Measurements from ENCODE around the gene MTA3.
"Not testable (repeated sequence)": the region's sequence is repeated elsewhere in the genome, so short reads cannot be mapped to it uniquely, and the experiment has no call there.

Gene MTA3

GRCh38 chr2:42731316-42731715 lies 162.9 kb downstream of the MTA3 start:
- not testable (repeated sequence) for DNase-seq (ENCODE audit: low read depth, low spot score)

- no peak for DNase-seq (ENCODE audit: low read depth, low spot score)
These were observed 165.4 kb downstream of the MTA3 start for GRCh38 chr2:42733852-42734251.

- peak; percentile 38 for DNase-seq (ENCODE audit: low read depth, low spot score)
These were observed 168.3 kb downstream of the MTA3 start for GRCh38 chr2:42736598-42737322.

- DNase-seq (ENCODE audit: low read depth, low spot score): no peak
These were observed 172.7 kb downstream of the MTA3 start for GRCh38 chr2:42741140-42741539.

GRCh38 chr2:42742740-42743658 lies 174.6 kb downstream of the MTA3 start:
- DNase-seq (ENCODE audit: low read depth, low spot score): no peak

DNA sequence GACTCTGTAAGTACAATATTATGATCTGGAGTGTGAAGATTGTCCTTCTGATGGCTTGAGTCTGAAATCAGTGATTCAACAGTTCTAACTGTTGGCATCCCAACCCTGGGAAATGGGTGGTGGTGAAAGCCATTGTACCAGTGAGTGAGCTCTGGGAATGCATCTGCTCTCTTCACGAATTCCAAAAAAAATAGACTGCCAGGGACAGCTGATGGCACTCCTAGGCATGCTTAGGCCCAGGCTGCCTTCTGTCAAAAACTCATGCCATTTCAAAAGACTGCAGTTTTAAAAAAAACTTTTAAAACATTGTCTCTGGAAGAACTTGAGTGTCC lies 175.2 kb downstream of the MTA3 start:
- DNase-seq (ENCODE audit: low read depth, low spot score): no peak

- DNase-seq (ENCODE audit: low read depth, low spot score): no peak
These were observed 176.2 kb downstream of the MTA3 start for GRCh38 chr2:42744545-42745082.

- no peak for DNase-seq (ENCODE audit: low read depth, low spot score)
These were observed 179.0 kb downstream of the MTA3 start for GRCh38 chr2:42747422-42747821.

GRCh38 chr2:42748840-42749239 lies 180.4 kb downstream of the MTA3 start:
- no peak for DNase-seq (ENCODE audit: low read depth, low spot score)

DNA sequence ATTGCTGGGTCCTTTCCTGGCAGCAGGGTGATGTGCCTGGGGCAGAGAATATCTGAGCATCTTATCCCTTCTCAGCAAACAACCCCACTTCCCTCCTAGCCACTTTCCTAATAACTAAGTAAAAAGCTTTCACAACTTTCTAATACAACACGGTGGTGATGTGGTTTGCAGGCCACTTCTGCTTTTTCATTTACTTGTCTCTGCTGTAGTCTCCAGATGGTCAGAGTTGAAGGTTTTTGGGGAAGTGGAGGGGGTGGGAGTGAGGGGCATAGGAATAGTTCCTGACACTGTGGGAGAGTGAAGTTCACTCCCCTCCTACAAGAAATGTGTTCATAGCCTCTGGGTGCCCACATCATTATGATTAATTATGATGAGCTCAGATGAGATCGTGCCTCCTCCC lies 183.9 kb downstream of the MTA3 start:
- no peak for DNase-seq (ENCODE audit: low read depth, low spot score)

DNA sequence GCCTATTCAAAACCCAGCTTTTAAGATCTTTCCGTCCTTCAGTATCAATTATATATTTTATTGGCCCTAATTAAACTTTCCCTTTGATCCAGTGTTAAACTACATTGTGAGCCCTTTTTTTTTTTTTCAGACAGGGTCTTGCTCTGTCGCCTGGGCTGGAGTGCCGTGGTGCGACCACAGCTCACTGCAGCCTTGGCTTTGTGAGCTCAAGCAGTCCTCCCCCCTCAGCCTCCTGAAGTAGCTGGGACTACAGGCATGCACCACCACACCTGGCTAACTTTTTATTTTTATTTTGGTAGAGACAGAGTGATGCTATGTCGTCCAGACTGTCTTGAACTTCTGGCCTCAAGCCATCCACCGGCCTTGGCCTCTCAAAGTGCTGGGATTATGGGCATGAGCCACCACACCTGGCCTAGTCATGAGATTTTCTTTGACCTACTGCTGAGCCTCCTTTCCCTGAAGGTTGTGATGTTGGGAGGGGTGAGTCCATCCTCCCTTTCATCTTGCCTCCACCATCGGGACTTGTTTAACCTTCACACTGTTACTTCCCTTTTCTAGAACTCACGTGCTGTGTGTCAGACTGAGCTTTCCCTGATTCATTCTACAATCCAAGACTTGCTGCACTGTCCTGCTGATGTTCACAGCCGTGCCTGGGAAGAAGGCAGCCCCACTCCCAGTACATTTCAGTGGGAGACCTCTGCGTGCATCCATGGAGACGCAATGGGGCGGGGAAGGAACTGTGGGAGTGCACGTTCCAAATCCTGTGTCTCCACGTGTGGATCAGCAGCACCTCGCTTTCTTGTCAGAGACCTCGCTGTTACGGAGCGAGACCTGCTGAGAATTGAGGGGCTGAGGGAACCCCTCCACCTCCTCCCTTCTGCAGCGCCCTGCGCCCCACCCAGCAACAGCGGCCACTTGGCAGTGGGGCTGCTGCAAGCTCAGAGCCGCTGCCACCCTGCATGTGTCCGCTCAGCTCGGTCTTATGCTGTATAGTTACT lies 184.7 kb downstream of the MTA3 start:
- no peak for DNase-seq (ENCODE audit: low read depth, low spot score)

DNA sequence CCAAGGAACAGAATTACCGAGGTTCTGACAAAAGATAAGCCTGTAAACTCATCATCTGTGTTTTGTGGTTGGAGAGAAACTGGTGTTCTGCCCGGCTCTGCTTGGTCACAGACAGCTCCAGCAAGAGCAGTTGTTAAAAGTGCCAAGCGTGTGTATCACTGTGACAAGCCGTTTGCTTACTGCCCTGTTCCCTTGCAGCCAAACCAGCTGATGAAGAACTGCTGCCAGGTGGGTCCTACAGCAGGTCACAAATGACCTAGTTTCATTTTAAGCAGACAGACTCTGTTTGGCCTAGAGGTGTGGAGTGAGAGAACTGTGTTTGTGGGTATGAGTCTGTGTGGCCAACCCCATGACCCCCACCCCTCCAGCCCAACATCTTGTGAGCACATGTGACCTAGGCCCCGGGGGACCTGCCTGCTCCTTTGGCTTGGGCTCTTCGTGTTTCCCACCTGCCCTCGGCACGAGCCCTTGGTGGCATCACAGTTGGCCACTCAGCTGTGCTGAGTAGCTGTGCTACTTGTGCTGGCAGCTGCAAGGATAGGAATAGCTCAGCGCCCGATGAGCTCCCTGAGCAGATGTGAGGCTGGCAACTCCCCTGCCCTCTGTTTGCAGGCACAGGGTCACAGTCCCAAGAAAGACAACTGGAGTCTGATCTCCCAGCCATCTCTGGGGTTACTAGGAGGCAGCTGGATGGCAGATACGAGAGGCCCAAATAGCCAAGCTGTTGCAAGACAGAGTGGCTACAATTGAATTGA lies 185.8 kb downstream of the MTA3 start:
- no peak for DNase-seq (ENCODE audit: low read depth, low spot score)

GRCh38 chr2:42754776-42755140 lies 186.3 kb downstream of the MTA3 start:
- DNase-seq (ENCODE audit: low read depth, low spot score): no peak

- DNase-seq (ENCODE audit: low read depth, low spot score): no peak
These were observed 186.9 kb downstream of the MTA3 start for GRCh38 chr2:42755191-42755880.

DNA sequence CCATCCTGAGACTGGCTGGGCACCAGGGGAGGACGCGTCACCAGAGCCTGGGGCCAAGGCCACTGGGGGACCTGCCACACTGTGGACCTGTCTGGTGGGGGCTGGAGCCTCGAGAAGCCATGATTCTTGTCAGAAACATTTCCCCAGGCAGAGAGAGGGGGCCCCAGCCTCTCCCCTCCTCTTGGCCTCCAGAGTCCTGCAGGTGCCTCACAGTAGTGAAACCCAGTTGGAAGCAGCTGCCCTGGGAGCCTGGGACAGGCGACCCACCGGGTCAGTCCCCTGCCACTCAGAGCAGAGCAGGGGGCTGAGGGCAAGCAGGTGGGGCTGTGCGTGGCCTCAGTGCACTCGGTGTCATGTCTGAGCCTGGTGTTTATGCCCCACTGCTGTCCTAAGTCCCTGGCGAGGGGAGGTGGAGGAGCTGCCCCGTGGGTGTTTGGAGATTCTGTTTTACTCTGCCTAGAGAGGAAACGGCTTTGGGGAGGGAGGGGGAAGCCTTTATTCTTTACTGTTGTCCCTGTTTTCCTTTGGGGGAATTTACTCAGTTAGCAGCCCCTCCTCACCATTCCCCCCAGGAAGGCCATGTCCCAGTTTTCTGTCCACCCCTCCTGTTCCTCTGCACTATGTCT lies 187.8 kb downstream of the MTA3 start:
- no peak for DNase-seq (ENCODE audit: low read depth, low spot score)

- no peak for DNase-seq (ENCODE audit: low read depth, low spot score)
These were observed 188.6 kb downstream of the MTA3 start for GRCh38 chr2:42756966-42757513.

DNA sequence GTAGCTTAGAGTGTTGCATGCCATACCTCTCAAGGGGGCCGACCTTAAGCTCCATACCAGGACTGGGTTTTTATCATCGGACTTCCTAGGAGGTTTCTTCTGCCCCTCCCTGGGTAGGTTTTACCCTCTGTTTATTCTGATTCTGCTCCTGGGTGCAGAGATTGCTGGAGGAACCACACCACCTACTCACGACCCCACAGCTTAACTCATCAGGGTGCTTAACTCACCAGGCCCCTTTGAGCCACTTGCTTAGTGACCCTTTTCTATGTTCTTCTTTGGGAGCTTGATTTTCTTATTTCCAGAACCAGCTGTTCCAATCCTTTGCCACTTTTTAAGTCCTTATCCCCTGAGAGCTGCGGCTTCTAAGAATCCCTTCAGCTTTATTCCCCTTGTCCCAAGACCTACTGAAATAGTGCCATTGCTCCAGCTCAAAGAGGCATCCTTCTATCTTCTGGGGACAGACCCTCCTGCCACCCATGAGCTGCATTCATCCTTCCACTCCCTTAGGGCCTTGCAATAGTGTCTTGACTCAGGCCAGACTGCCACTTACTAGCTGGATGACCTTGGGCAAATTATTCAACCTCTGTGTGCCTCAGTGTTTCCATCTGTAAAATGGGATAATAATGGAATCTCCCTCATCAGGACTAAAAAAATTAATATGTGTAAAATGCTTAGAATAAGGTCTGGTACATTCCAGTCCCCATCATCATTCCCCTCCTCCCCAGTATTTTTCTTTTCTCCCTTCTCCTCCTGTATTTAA lies 189.7 kb downstream of the MTA3 start:
- DNase-seq (ENCODE audit: low read depth, low spot score): no peak

DNA sequence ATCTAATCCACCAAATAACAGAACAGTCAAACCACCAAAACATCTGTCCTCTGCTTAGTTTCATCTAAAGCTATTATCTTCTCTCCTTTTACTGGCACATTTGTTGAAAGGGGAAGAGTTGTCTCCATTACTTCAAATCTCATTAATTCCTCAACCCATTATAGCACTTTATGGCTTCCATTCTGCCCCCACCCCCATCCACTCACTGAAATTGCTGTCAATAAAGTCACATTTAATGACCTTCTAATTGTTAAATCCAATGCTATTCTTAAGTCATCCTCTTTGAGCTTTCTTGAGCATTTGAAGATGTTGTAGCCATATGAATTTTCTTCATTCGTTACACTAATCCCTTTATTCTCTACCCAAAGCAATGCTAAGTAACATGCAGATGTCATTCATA lies 190.3 kb downstream of the MTA3 start:
- DNase-seq (ENCODE audit: low read depth, low spot score): no peak

GRCh38 chr2:42761554-42761953 lies 193.1 kb downstream of the MTA3 start:
- DNase-seq (ENCODE audit: low read depth, low spot score): no peak
